WTC11 (cell line): Measurements from ENCODE around the gene MFNG. TPM values are rescaled to one million over a fixed set of nuclear protein-coding genes. Genes with fewer than 3 reads are reported as not detected.
A peak's percentile ranks its signal among the peaks of the same experiment; 100 is the strongest.

Source experiments
- ATAC-seq: fragments of 200-7000 bp; cut with Tn5 transposase; 2 replicates; pipeline ENCODE4 v1.10.0; 2021; ENCODE audit warnings: mild to moderate bottlenecking, moderate library complexity
- CTCF ChIA-PET: fragments of 300-600 bp; sonication (Branson Sonifier 250); formaldehyde crosslinking; loops from one replicate; lab custom pipeline; 2021; ENCODE audit warnings: antibody characterized with exemption; lab: Charles Lee
- POLR2A ChIA-PET: fragments of 350-600 bp; sonication (Branson Sonifier 250); formaldehyde crosslinking; loops from one replicate; lab custom pipeline; 2021; ENCODE audit warnings: antibody characterized with exemption; lab: Charles Lee
- DNase-seq: peaks from one replicate; pipeline ENCODE4 v3.0.0; 2021; ENCODE audit warnings: low spot score
- H3K27ac Mint-ChIP-seq: 2 replicates; pipeline ENCODE4 v1.8.0; 2021; ENCODE audit warnings: mixed read lengths
- H3K27me3 Mint-ChIP-seq: 2 replicates; pipeline ENCODE4 v1.8.0; 2021; ENCODE audit warnings: low read depth, mild to moderate bottlenecking, moderate library complexity, mixed read lengths
- H3K36me3 Mint-ChIP-seq: 2 replicates; pipeline ENCODE4 v1.8.0; 2021; ENCODE audit warnings: mixed read lengths
- H3K4me1 Mint-ChIP-seq: 2 replicates; pipeline ENCODE4 v1.8.0; 2022; ENCODE audit warnings: mixed read lengths
- H3K4me3 Mint-ChIP-seq: 2 replicates; pipeline ENCODE4 v1.8.0; 2021; ENCODE audit warnings: mild to moderate bottlenecking, moderate library complexity, mixed read lengths
- H3K9me3 Mint-ChIP-seq: 2 replicates; pipeline ENCODE4 v1.8.0; 2021; ENCODE audit warnings: mixed read lengths
- ARID4B ChIP-seq: sonication (generic); formaldehyde crosslinking; IDR thresholded peaks from 2 replicates; pipeline ENCODE4 v1.8.0; 2023; ENCODE audit warnings: missing genetic modification reagents, mild to moderate bottlenecking, borderline replicate concordance
- ATF6 ChIP-seq: sonication (generic); formaldehyde crosslinking; IDR thresholded peaks from 2 replicates; pipeline ENCODE4 v1.8.1; 2023; ENCODE audit warnings: mild to moderate bottlenecking, missing genetic modification reagents
- CDX4 ChIP-seq: fragments of 250-450 bp; sonication (Bioruptor Pico); IDR thresholded peaks from 2 replicates; pipeline ENCODE4 v1.9.0; 2021; ENCODE audit warnings: moderate library complexity, mild to moderate bottlenecking, inconsistent platforms, borderline replicate concordance
- CTCF ChIP-seq: fragments of 200-600 bp; IDR thresholded peaks from 2 replicates; pipeline ENCODE4 v1.8.0; 2022; ENCODE audit warnings: antibody characterized with exemption
- E2F1 ChIP-seq: sonication (generic); formaldehyde crosslinking; IDR thresholded peaks from 2 replicates; pipeline ENCODE4 v1.8.0; 2022; ENCODE audit warnings: mild to moderate bottlenecking, missing genetic modification reagents
- ESRRA ChIP-seq: sonication (generic); formaldehyde crosslinking; IDR thresholded peaks from 2 replicates; pipeline ENCODE4 v1.8.1; 2022; ENCODE audit warnings: mild to moderate bottlenecking, missing genetic modification reagents, borderline replicate concordance
- FOXK1 ChIP-seq: sonication (generic); formaldehyde crosslinking; IDR thresholded peaks from 2 replicates; pipeline ENCODE4 v1.8.0; 2022; ENCODE audit warnings: mild to moderate bottlenecking, moderate library complexity, missing genetic modification reagents
- HMGA2 ChIP-seq: fragments of 250-450 bp; sonication (Bioruptor Pico); IDR thresholded peaks from 2 replicates; pipeline ENCODE4 v1.4.0; 2021; ENCODE audit warnings: mild to moderate bottlenecking, moderate library complexity
- HMGXB4 ChIP-seq: sonication (generic); formaldehyde crosslinking; IDR thresholded peaks from 2 replicates; pipeline ENCODE4 v1.8.1; 2023; ENCODE audit warnings: mild to moderate bottlenecking, moderate library complexity, missing genetic modification reagents
- KAT7 ChIP-seq: sonication (generic); formaldehyde crosslinking; IDR thresholded peaks from 2 replicates; pipeline ENCODE4 v1.8.1; 2023; ENCODE audit warnings: missing genetic modification reagents, mild to moderate bottlenecking, borderline replicate concordance
- MAX ChIP-seq: sonication (generic); formaldehyde crosslinking; IDR thresholded peaks from 2 replicates; pipeline ENCODE4 v1.8.0; 2022; ENCODE audit warnings: mild to moderate bottlenecking, missing genetic modification reagents
- NFE2L1 ChIP-seq: sonication (generic); formaldehyde crosslinking; IDR thresholded peaks from 2 replicates; pipeline ENCODE4 v1.8.1; 2023; ENCODE audit warnings: missing genetic modification reagents
- NR3C1 ChIP-seq: sonication (generic); formaldehyde crosslinking; conservative IDR thresholded peaks from 2 replicates; pipeline ENCODE4 v1.8.1; 2023; ENCODE audit warnings: low read depth, mild to moderate bottlenecking, missing genetic modification reagents
- SP1 ChIP-seq: sonication (generic); formaldehyde crosslinking; conservative IDR thresholded peaks from 2 replicates; pipeline ENCODE4 v1.8.1; 2022; ENCODE audit warnings: missing genetic modification reagents
- USF1 ChIP-seq: sonication (generic); formaldehyde crosslinking; IDR thresholded peaks from 2 replicates; pipeline ENCODE4 v1.8.0; 2022; ENCODE audit warnings: mild to moderate bottlenecking, missing genetic modification reagents
- ZNF121 ChIP-seq: sonication (generic); formaldehyde crosslinking; IDR thresholded peaks from 2 replicates; pipeline ENCODE4 v1.8.0; 2023; ENCODE audit warnings: missing genetic modification reagents
- ZNF263 ChIP-seq: sonication (generic); formaldehyde crosslinking; IDR thresholded peaks from 2 replicates; pipeline ENCODE4 v1.8.1; 2022; ENCODE audit warnings: low read depth, mild to moderate bottlenecking, moderate library complexity, missing genetic modification reagents
- ZNF532 ChIP-seq: fragments of 250-450 bp; sonication (Bioruptor Pico); IDR thresholded peaks from 2 replicates; pipeline ENCODE4 v1.9.0; 2021; ENCODE audit warnings: mild to moderate bottlenecking, borderline replicate concordance
- total RNA-seq: library from RNA; stranded (reverse); gene quantifications from 3 replicates; pipeline ENCODE4 v1.2.3, GENCODE V29; 2021

MFNG gene
- total RNA-seq, 1 experiment from 2014 or later: 3.2 TPM

GRCh38 chr22:37498289-37498909 is 12.2 kb upstream of the MFNG start:
- ChIA-PET CTCF (interaction anchor here (0.5 to 5.6 kb wide), 24 partner anchors 10 to 231 kb away, joined by 3 to 104 read pairs (median 4); partner anchors contain the start of genes LGALS2 and MFNG), POLR2A (no interaction called here)
- Mint-ChIP-seq H3K4me3 (no peak overlapping the region), H3K9me3 (no peaks in the 10 kb centered on the region), H3K27me3 (no peaks in the 10 kb centered on the region), H3K4me1 (peaks cover 34% of the 10 kb centered on the region), H3K27ac (no peak overlapping the region), H3K36me3 (no peaks in the 10 kb centered on the region)
- ATAC-seq (peak; percentile 92), DNase-seq (peak; percentile 90)
- TF ChIP-seq ZNF263 (CRISPR knock-in tag): no peak
- TF ChIP-seq ZNF121 (CRISPR knock-in tag): no peak
- no peak for TF ChIP-seq HMGXB4 (CRISPR knock-in tag)
- TF ChIP-seq USF1 (CRISPR knock-in tag): no peak
- TF ChIP-seq CTCF: peak; percentile 78
- TF ChIP-seq FOXK1 (CRISPR knock-in tag): 0 out of 2 replicates have a peak, but pooled peaks have one; percentile 23
- TF ChIP-seq ESRRA (CRISPR knock-in tag): no peak
- TF ChIP-seq HMGA2 (CRISPR knock-in tag): no peak
- TF ChIP-seq E2F1 (CRISPR knock-in tag): no peak
- TF ChIP-seq NFE2L1: no peak
- peak; percentile 39; the same call in 1 of the 2 replicates for TF ChIP-seq MAX
- no peak for TF ChIP-seq NR3C1 (CRISPR knock-in tag)
- TF ChIP-seq ZNF532 (CRISPR knock-in tag): no peak
- TF ChIP-seq SP1 (CRISPR knock-in tag): peak; percentile 57; the same call in 1 of the 2 replicates
- TF ChIP-seq ATF6 (CRISPR knock-in tag): no peak
- TF ChIP-seq KAT7 (CRISPR knock-in tag): no peak
- no peak for TF ChIP-seq CDX4 (CRISPR knock-in tag)
- TF ChIP-seq ARID4B (CRISPR knock-in tag): no peak
